Stomach (tissue), 4 donors: ENCODE measurements around the gene CYP2J2.

Experiments used
- EP300 ChIP-seq: sonication (generic); formaldehyde crosslinking; IDR thresholded peaks from one replicate; pipeline ENCODE4 v1.6.1; 2017; ENCODE audit warnings: antibody characterized with exemption
- TF ChIP-seq, protein P1 (sequence below), 7 experiments: fragments of 450-650 bp in 4 of 7; fragments of 200-600 bp in 3 of 7; sonication (generic) in 3 of 7; IDR thresholded peaks; one replicate each; pipeline ENCODE4 v1.5.1; 2016 to 2019; ENCODE audit warnings: antibody characterized with exemption in 7 of 7, control low read depth in 2 of 7, mild to moderate bottlenecking in 1 of 7

DNA sequence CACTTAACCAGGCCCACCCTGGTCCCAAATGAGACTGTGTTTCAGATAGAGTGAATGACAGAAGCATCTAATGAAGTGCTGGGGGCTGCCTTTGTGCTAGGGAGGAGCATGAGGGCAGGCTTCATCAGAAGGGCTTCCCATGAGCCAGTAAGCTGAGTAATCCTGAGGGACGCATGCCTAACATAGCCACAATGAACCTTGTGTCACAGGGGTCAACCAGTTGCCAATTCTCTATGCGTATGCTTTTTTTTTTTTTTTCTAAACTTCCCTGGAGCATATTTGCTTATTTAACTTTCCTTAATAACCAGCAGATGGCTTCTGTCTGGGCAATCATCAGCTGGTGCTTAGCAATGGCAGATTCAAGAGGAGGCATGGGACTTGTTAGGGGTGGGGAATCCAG, 25.5 kb upstream of the CYP2J2 start:
- TF ChIP-seq, protein P1, sequence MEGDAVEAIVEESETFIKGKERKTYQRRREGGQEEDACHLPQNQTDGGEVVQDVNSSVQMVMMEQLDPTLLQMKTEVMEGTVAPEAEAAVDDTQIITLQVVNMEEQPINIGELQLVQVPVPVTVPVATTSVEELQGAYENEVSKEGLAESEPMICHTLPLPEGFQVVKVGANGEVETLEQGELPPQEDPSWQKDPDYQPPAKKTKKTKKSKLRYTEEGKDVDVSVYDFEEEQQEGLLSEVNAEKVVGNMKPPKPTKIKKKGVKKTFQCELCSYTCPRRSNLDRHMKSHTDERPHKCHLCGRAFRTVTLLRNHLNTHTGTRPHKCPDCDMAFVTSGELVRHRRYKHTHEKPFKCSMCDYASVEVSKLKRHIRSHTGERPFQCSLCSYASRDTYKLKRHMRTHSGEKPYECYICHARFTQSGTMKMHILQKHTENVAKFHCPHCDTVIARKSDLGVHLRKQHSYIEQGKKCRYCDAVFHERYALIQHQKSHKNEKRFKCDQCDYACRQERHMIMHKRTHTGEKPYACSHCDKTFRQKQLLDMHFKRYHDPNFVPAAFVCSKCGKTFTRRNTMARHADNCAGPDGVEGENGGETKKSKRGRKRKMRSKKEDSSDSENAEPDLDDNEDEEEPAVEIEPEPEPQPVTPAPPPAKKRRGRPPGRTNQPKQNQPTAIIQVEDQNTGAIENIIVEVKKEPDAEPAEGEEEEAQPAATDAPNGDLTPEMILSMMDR (IDR thresholded peaks at IDR 0.05): no peak
- TF ChIP-seq EP300: no peak
